Measurements from ENCODE around the gene MAGI2. TPM values are rescaled to one million over a fixed set of nuclear protein-coding genes. Genes with fewer than 3 reads are reported as not detected.

MAGI2 gene
- total RNA-seq, 1 donor from 2014 or later = 3.6 TPM

GRCh38 chr7:78679112-78679876 is 774.2 kb downstream of the MAGI2 start:
- ATAC-seq (no peak), DNase-seq (no peak)
- intact Hi-C loops (cut with micrococcal nuclease) = no loop called here

- DNase-seq (no peak), ATAC-seq (no peak)
- intact Hi-C loops (cut with micrococcal nuclease) = no loop called here
Observed at GRCh38 chr7:78677391-78677790, 776.1 kb downstream of the MAGI2 start.

- DNase-seq = no peak
- intact Hi-C loops (cut with micrococcal nuclease) = no loop called here
Observed at GRCh38 chr7:78675511-78675910, 778.0 kb downstream of the MAGI2 start.

GRCh38 chr7:78673272-78673671 is 780.2 kb downstream of the MAGI2 start:
- ATAC-seq = no peak
- intact Hi-C loops (cut with micrococcal nuclease) = no loop called here
- no peak for DNase-seq

More at GRCh38 chr7:78675511-78675910, 778.0 kb downstream of the MAGI2 start:
- ATAC-seq = no peak

GRCh38 chr7:78662939-78663338 is 790.5 kb downstream of the MAGI2 start:
- ATAC-seq (no peak), DNase-seq (no peak)
- intact Hi-C loops (cut with micrococcal nuclease) = no loop called here

GRCh38 chr7:78649976-78650375 is 803.5 kb downstream of the MAGI2 start:
- intact Hi-C loops (cut with micrococcal nuclease) = no loop called here
- DNase-seq (no peak), ATAC-seq (no peak)

- DNase-seq = no peak
- intact Hi-C loops (cut with micrococcal nuclease) = no loop called here
- no peak for ATAC-seq
Observed at GRCh38 chr7:78649236-78649635, 804.2 kb downstream of the MAGI2 start.

GRCh38 chr7:78642751-78643150 is 810.7 kb downstream of the MAGI2 start:
- DNase-seq (no peak), ATAC-seq (no peak)
- intact Hi-C loops (cut with micrococcal nuclease) = no loop called here

- no peak for ATAC-seq
- intact Hi-C loops (cut with micrococcal nuclease) = no loop called here
- no peak for DNase-seq
Observed at GRCh38 chr7:78638364-78638763, 815.1 kb downstream of the MAGI2 start.

GRCh38 chr7:78636727-78637126 is 816.7 kb downstream of the MAGI2 start:
- intact Hi-C loops (cut with micrococcal nuclease) = no loop called here
- ATAC-seq = no peak

GRCh38 chr7:78635026-78635793 is 818.3 kb downstream of the MAGI2 start:
- no peak for ATAC-seq

More at GRCh38 chr7:78636727-78637126, 816.7 kb downstream of the MAGI2 start:
- no peak for DNase-seq

GRCh38 chr7:78634093-78634492 is 819.4 kb downstream of the MAGI2 start:
- DNase-seq (no peak), ATAC-seq (no peak)
- intact Hi-C loops (cut with micrococcal nuclease) = no loop called here

More at GRCh38 chr7:78635026-78635793, 818.3 kb downstream of the MAGI2 start:
- intact Hi-C loops (cut with micrococcal nuclease) = no loop called here
- DNase-seq = no peak

GRCh38 chr7:78620920-78621319 is 832.5 kb downstream of the MAGI2 start:
- ATAC-seq (no peak), DNase-seq (no peak)
- intact Hi-C loops (cut with micrococcal nuclease) = no loop called here

- DNase-seq (no peak), ATAC-seq (no peak)
- intact Hi-C loops (cut with micrococcal nuclease) = no loop called here
Observed at GRCh38 chr7:78616539-78616938, 836.9 kb downstream of the MAGI2 start.

GRCh38 chr7:78609281-78609680 is 844.2 kb downstream of the MAGI2 start:
- ATAC-seq = no peak
- intact Hi-C loops (cut with micrococcal nuclease) = no loop called here
- no peak for DNase-seq

- ATAC-seq (no peak), DNase-seq (no peak)
- intact Hi-C loops (cut with micrococcal nuclease) = no loop called here
Observed at GRCh38 chr7:78607099-78607498, 846.4 kb downstream of the MAGI2 start.

GRCh38 chr7:78605119-78605518 is 848.3 kb downstream of the MAGI2 start:
- intact Hi-C loops (cut with micrococcal nuclease) = no loop called here
- DNase-seq = no peak
- ATAC-seq = no peak

- intact Hi-C loops (cut with micrococcal nuclease) = no loop called here
- DNase-seq (no peak), ATAC-seq (no peak)
Observed at GRCh38 chr7:78601728-78602127, 851.7 kb downstream of the MAGI2 start.

GRCh38 chr7:78594156-78594555 is 859.3 kb downstream of the MAGI2 start:
- intact Hi-C loops (cut with micrococcal nuclease) = no loop called here
- no peak for ATAC-seq
- DNase-seq = no peak

- ATAC-seq (no peak), DNase-seq (no peak)
- intact Hi-C loops (cut with micrococcal nuclease) = no loop called here
Observed at GRCh38 chr7:78588393-78588792, 865.1 kb downstream of the MAGI2 start.

All from left ventricle myocardium superior (tissue), 1 donor.